ENCODE measurements around the gene ALDH8A1. TPM values are rescaled to one million over a fixed set of nuclear protein-coding genes. Genes with fewer than 3 reads are reported as not detected.

The ALDH8A1 gene
- total RNA-seq, 1 experiment from 2014 or later: not detected

GRCh38 chr6:134873500-134874388 is 76.2 kb downstream of the ALDH8A1 start:
- no peak overlapping the region for H3K27ac ChIP-seq (ENCODE audit: low read length)
- no peaks in the 10 kb centered on the region for H3K4me1 ChIP-seq (ENCODE audit: control insufficient read depth, insufficient read depth, low read length)
- POLR2A ChIA-PET: interaction anchor here (0.6 kb wide), 2 partner anchors 8 to 45 kb away, joined by 3 to 5 read pairs; no protein-coding TSS in a partner anchor
- no peaks in the 10 kb centered on the region for H3K27me3 ChIP-seq (ENCODE audit: control insufficient read depth, insufficient read depth, low read length)
- peak; percentile 26; the same call in 1 of the 2 replicates for ATAC-seq
- no TSS peak for BruUV-seq (replicated peaks)
- H3K9me3 ChIP-seq (ENCODE audit: control insufficient read depth, insufficient read depth, low read depth, low read length): no peaks in the 10 kb centered on the region
- intact Hi-C loops (cut with micrococcal nuclease; ENCODE audit: unreplicated experiment): no loop called here
- no peaks in the 10 kb centered on the region for H3K36me3 ChIP-seq (ENCODE audit: control insufficient read depth, insufficient read depth, low read length)
- in situ Hi-C loops (cut with HindIII; ENCODE audit: low pct_unique_long_range_greater_than_20kb, low sequenced_read_pairs): no loop called here
- no peak for DNase-seq (ENCODE audit: low read depth, low spot score)
- no peak for TF ChIP-seq TCF7L2 (IDR thresholded peaks at IDR 0.05; ENCODE audit: low read depth, low read length)
- H3K4me3 ChIP-seq (ENCODE audit: low read depth in 2 of 2, low read length in 2 of 2): no peak overlapping the region
- CTCF ChIA-PET: no interaction called here

GRCh38 chr6:134870677-134871498 is 79.0 kb downstream of the ALDH8A1 start:
- BruUV-seq (replicated peaks): no TSS peak
- Histone ChIP-seq H3K27me3 (ENCODE audit: control insufficient read depth, insufficient read depth, low read length) (no peaks in the 10 kb centered on the region), H3K27ac (ENCODE audit: low read length) (no peak overlapping the region), H3K36me3 (ENCODE audit: control insufficient read depth, insufficient read depth, low read length) (no peaks in the 10 kb centered on the region), H3K4me3 (ENCODE audit: low read depth in 2 of 2, low read length in 2 of 2) (no peak overlapping the region), H3K9me3 (ENCODE audit: control insufficient read depth, insufficient read depth, low read depth, low read length) (no peaks in the 10 kb centered on the region), H3K4me1 (ENCODE audit: control insufficient read depth, insufficient read depth, low read length) (no peaks in the 10 kb centered on the region)
- intact Hi-C loops (cut with micrococcal nuclease; ENCODE audit: unreplicated experiment) (no loop called here), in situ Hi-C loops (cut with HindIII; ENCODE audit: low pct_unique_long_range_greater_than_20kb, low sequenced_read_pairs) (no loop called here)
- no peak for ATAC-seq
- DNase-seq (ENCODE audit: low read depth, low spot score): no peak
- POLR2A ChIA-PET: interaction anchor here (0.7 kb wide), 1 partner anchor 757 kb away, joined by 3 read pairs; no protein-coding TSS in a partner anchor
- TF ChIP-seq POLR2AphosphoS5 (IDR thresholded peaks at IDR 0.05; ENCODE audit: low read depth, low read length) (no peak), SIN3A (IDR thresholded peaks at IDR 0.05; ENCODE audit: borderline replicate concordance, insufficient read depth, low read depth, low read length) (no peak), TCF7L2 (IDR thresholded peaks at IDR 0.05; ENCODE audit: low read depth, low read length) (no peak)
- TF ChIP-seq, protein P1, sequence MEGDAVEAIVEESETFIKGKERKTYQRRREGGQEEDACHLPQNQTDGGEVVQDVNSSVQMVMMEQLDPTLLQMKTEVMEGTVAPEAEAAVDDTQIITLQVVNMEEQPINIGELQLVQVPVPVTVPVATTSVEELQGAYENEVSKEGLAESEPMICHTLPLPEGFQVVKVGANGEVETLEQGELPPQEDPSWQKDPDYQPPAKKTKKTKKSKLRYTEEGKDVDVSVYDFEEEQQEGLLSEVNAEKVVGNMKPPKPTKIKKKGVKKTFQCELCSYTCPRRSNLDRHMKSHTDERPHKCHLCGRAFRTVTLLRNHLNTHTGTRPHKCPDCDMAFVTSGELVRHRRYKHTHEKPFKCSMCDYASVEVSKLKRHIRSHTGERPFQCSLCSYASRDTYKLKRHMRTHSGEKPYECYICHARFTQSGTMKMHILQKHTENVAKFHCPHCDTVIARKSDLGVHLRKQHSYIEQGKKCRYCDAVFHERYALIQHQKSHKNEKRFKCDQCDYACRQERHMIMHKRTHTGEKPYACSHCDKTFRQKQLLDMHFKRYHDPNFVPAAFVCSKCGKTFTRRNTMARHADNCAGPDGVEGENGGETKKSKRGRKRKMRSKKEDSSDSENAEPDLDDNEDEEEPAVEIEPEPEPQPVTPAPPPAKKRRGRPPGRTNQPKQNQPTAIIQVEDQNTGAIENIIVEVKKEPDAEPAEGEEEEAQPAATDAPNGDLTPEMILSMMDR (IDR thresholded peaks at IDR 0.05): no peak
- TF ChIP-seq, protein P2, sequence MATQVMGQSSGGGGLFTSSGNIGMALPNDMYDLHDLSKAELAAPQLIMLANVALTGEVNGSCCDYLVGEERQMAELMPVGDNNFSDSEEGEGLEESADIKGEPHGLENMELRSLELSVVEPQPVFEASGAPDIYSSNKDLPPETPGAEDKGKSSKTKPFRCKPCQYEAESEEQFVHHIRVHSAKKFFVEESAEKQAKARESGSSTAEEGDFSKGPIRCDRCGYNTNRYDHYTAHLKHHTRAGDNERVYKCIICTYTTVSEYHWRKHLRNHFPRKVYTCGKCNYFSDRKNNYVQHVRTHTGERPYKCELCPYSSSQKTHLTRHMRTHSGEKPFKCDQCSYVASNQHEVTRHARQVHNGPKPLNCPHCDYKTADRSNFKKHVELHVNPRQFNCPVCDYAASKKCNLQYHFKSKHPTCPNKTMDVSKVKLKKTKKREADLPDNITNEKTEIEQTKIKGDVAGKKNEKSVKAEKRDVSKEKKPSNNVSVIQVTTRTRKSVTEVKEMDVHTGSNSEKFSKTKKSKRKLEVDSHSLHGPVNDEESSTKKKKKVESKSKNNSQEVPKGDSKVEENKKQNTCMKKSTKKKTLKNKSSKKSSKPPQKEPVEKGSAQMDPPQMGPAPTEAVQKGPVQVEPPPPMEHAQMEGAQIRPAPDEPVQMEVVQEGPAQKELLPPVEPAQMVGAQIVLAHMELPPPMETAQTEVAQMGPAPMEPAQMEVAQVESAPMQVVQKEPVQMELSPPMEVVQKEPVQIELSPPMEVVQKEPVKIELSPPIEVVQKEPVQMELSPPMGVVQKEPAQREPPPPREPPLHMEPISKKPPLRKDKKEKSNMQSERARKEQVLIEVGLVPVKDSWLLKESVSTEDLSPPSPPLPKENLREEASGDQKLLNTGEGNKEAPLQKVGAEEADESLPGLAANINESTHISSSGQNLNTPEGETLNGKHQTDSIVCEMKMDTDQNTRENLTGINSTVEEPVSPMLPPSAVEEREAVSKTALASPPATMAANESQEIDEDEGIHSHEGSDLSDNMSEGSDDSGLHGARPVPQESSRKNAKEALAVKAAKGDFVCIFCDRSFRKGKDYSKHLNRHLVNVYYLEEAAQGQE (IDR thresholded peaks at IDR 0.05; ENCODE audit: insufficient read depth in 1 of 2, low read depth in 2 of 2, low read length in 1 of 2): no peak
- CTCF ChIA-PET: interaction anchor here (0.7 kb wide), 1 partner anchor 14 kb away, joined by 3 read pairs; no protein-coding TSS in a partner anchor
